IMR-90 (cell line): ENCODE results near the gene FOXK1. TPM values are rescaled to one million over a fixed set of nuclear protein-coding genes. Genes with fewer than 3 reads are reported as not detected.

Source experiments
- ATAC-seq: fragments of 200-7000 bp; cut with Tn5 transposase; 2 replicates; pipeline ENCODE4 v1.9.1; 2020; ENCODE audit warnings: low read depth, mild to moderate bottlenecking, moderate library complexity
- BruUV-seq: library from RNA; stranded (reverse); fragments of 400-500 nt; replicated peaks from 2 replicates; lab custom pipeline; 2021; lab: Mats Ljungman, UMichigan
- CTCF ChIA-PET: fragments of 300-600 bp; formaldehyde crosslinking; extraction: SDS; loops from one replicate; lab custom pipeline; 2021; ENCODE audit warnings: antibody characterized with exemption; lab: Yijun Ruan, JAX
- POLR2A ChIA-PET: fragments of 300-600 bp; sonication (Branson Sonifier 250); formaldehyde crosslinking; loops from one replicate; lab custom pipeline; 2022; ENCODE audit warnings: antibody characterized with exemption; ENCODE audit not compliant: unreplicated experiment; lab: Charles Lee
- DNase-seq: peaks from one replicate; pipeline ENCODE4 v3.0.0; 2013
- H2AFZ ChIP-seq: replicated peaks from 2 replicates; pipeline ENCODE3; 2013; ENCODE audit warnings: low read length, mild to moderate bottlenecking; ENCODE audit not compliant: poor library complexity
- H2AK5ac ChIP-seq: 2 replicates; pipeline ENCODE4 v1.6.1; 2013; ENCODE audit warnings: low read depth, low read length, inconsistent platforms
- H2AK9ac ChIP-seq: replicated peaks from 2 replicates; pipeline ENCODE3; 2013; ENCODE audit warnings: mild to moderate bottlenecking, low read depth, low read length, moderate library complexity; ENCODE audit not compliant: poor library complexity
- H2BK120ac ChIP-seq: 2 replicates; pipeline ENCODE4 v1.6.1; 2013; ENCODE audit warnings: low read depth, low read length, inconsistent platforms
- H2BK15ac ChIP-seq: 3 replicates; pipeline ENCODE4 v1.6.1; 2013; ENCODE audit warnings: low read depth, low read length, inconsistent platforms
- H2BK20ac ChIP-seq: 2 replicates; pipeline ENCODE4 v1.6.1; 2013; ENCODE audit warnings: low read depth, mild to moderate bottlenecking, inconsistent platforms, low read length, moderate library complexity
- H2BK5ac ChIP-seq: 2 replicates; pipeline ENCODE4 v1.6.1; 2013; ENCODE audit warnings: mild to moderate bottlenecking, low read depth, low read length, inconsistent platforms; ENCODE audit not compliant: poor library complexity, severe bottlenecking
- H3K14ac ChIP-seq: replicated peaks from 2 replicates; pipeline ENCODE4 v1.6.1; 2013; ENCODE audit warnings: low read depth, low read length, inconsistent platforms
- H3K18ac ChIP-seq: 2 replicates; pipeline ENCODE4 v1.6.1; 2013; ENCODE audit warnings: low read depth, low read length, control low read depth
- H3K23ac ChIP-seq: 2 replicates; pipeline ENCODE4 v1.6.1; 2013; ENCODE audit warnings: low read depth, low read length, inconsistent platforms
- H3K27ac ChIP-seq: 2 replicates; pipeline ENCODE4 v1.5.1; 2013; ENCODE audit warnings: mild to moderate bottlenecking, control low read depth, low read length; ENCODE audit not compliant: insufficient read depth
- H3K27me3 ChIP-seq: 2 replicates; pipeline ENCODE4 v1.6.1; 2013; ENCODE audit warnings: low read length; ENCODE audit not compliant: control insufficient read depth, insufficient read depth
- H3K36me3 ChIP-seq: 2 replicates; pipeline ENCODE4 v1.6.1; 2013; ENCODE audit warnings: low read length, mixed read lengths; ENCODE audit not compliant: control insufficient read depth, insufficient read depth
- H3K4ac ChIP-seq: 2 replicates; pipeline ENCODE4 v1.6.1; 2013; ENCODE audit warnings: low read depth, low read length, inconsistent platforms
- H3K4me1 ChIP-seq: 2 replicates; pipeline ENCODE4 v1.6.1; 2013; ENCODE audit warnings: low read length, mixed read lengths; ENCODE audit not compliant: control insufficient read depth, insufficient read depth
- H3K4me2 ChIP-seq: 2 replicates; pipeline ENCODE4 v1.6.1; 2013; ENCODE audit warnings: low read depth, mild to moderate bottlenecking, control low read depth, low read length, moderate library complexity
- H3K4me3 ChIP-seq: 2 replicates; pipeline ENCODE4 v1.5.1; 2013; ENCODE audit warnings: low read depth, mild to moderate bottlenecking, control low read depth, low read length, moderate library complexity; ENCODE audit not compliant: insufficient read depth
- H3K56ac ChIP-seq: 2 replicates; pipeline ENCODE4 v1.6.1; 2013; ENCODE audit warnings: low read length, inconsistent platforms; ENCODE audit not compliant: insufficient read depth; ENCODE audit errors: extremely low read depth
- H3K79me1 ChIP-seq, 2 experiments: 2 replicates each; pipeline ENCODE4 v1.6.1; 2013; ENCODE audit warnings: low read length in 2 of 2, inconsistent platforms in 1 of 2, low read depth in 1 of 2
- H3K9ac ChIP-seq: 2 replicates; pipeline ENCODE4 v1.6.1; 2013; ENCODE audit warnings: low read depth, low read length, control low read depth
- H3K9me1 ChIP-seq: 2 replicates; pipeline ENCODE4 v1.6.1; 2013; ENCODE audit warnings: low read length, inconsistent platforms; ENCODE audit not compliant: insufficient read depth
- H3K9me3 ChIP-seq: 2 replicates; pipeline ENCODE4 v1.6.1; 2013; ENCODE audit warnings: low read length; ENCODE audit not compliant: control insufficient read depth, insufficient read depth
- H4K20me1 ChIP-seq: 2 replicates; pipeline ENCODE4 v1.6.1; 2013; ENCODE audit warnings: low read length, inconsistent platforms; ENCODE audit not compliant: insufficient read depth
- H4K5ac ChIP-seq: 2 replicates; pipeline ENCODE4 v1.6.1; 2013; ENCODE audit warnings: mild to moderate bottlenecking, low read depth, low read length, control low read depth
- H4K8ac ChIP-seq, 2 experiments: 2 replicates each; pipeline ENCODE4 v1.6.1; 2013; ENCODE audit warnings: low read depth in 2 of 2, low read length in 2 of 2, control low read depth in 1 of 2, inconsistent platforms in 1 of 2
- H4K91ac ChIP-seq: 2 replicates; pipeline ENCODE4 v1.6.1; 2013; ENCODE audit warnings: low read depth, low read length, inconsistent platforms; ENCODE audit not compliant: insufficient read depth
- BHLHE40 ChIP-seq: fragments of 150-350 bp; IDR thresholded peaks from 2 replicates; pipeline ENCODE4 v1.6.1; 2016; ENCODE audit warnings: mild to moderate bottlenecking, low read depth, low read length
- CEBPB ChIP-seq: IDR thresholded peaks from 2 replicates; pipeline ENCODE4 v1.6.1; 2012; ENCODE audit warnings: low read depth, low read length, improper control_type of control experiment
- CHD1 ChIP-seq: IDR thresholded peaks from 2 replicates; pipeline ENCODE4 v1.6.1; 2012; ENCODE audit warnings: low read depth, low read length, improper control_type of control experiment
- CTCF ChIP-seq: conservative IDR thresholded peaks from 2 replicates; pipeline ENCODE4 v1.5.1; 2012; ENCODE audit warnings: mild to moderate bottlenecking, low read depth, low read length, improper control_type of control experiment
- ELK1 ChIP-seq: fragments of 150-350 bp; IDR thresholded peaks from 2 replicates; pipeline ENCODE4 v1.6.1; 2016; ENCODE audit warnings: low read depth, mild to moderate bottlenecking, low read length, moderate library complexity, borderline replicate concordance
- FOS ChIP-seq: fragments of 150-350 bp; IDR thresholded peaks from 2 replicates; pipeline ENCODE4 v1.6.1; 2016; ENCODE audit warnings: low read depth, low read length
- MAFK ChIP-seq: IDR thresholded peaks from 2 replicates; pipeline ENCODE4 v1.6.1; 2012; ENCODE audit warnings: low read depth, low read length, improper control_type of control experiment
- MAZ ChIP-seq: IDR thresholded peaks from 2 replicates; pipeline ENCODE4 v1.6.1; 2012; ENCODE audit warnings: low read depth, mild to moderate bottlenecking, low read length, improper control_type of control experiment, moderate library complexity, borderline replicate concordance
- MXI1 ChIP-seq: IDR thresholded peaks from 2 replicates; pipeline ENCODE4 v1.6.1; 2012; ENCODE audit warnings: low read depth, mild to moderate bottlenecking, low read length, moderate library complexity, borderline replicate concordance
- NFE2L2 ChIP-seq: fragments of 150-350 bp; IDR thresholded peaks from 2 replicates; pipeline ENCODE4 v1.6.1; 2016; ENCODE audit warnings: low read depth, mild to moderate bottlenecking, low read length
- POLR2A ChIP-seq: IDR thresholded peaks from 2 replicates; pipeline ENCODE4 v1.6.1; 2012; ENCODE audit warnings: mild to moderate bottlenecking, low read depth, low read length
- RAD21 ChIP-seq: IDR thresholded peaks from 2 replicates; pipeline ENCODE4 v1.6.1; 2012; ENCODE audit warnings: low read length, improper control_type of control experiment
- RCOR1 ChIP-seq: IDR thresholded peaks from 2 replicates; pipeline ENCODE4 v1.6.1; 2012; ENCODE audit warnings: mild to moderate bottlenecking, low read length, improper control_type of control experiment; ENCODE audit not compliant: insufficient replicate concordance
- RFX5 ChIP-seq: IDR thresholded peaks from 2 replicates; pipeline ENCODE4 v1.8.0; 2012; ENCODE audit warnings: low read depth, mild to moderate bottlenecking, low read length, moderate library complexity
- SMC3 ChIP-seq: fragments of 150-350 bp; IDR thresholded peaks from 2 replicates; pipeline ENCODE4 v1.6.1; 2016; ENCODE audit warnings: low read depth, mild to moderate bottlenecking, antibody characterized with exemption, low read length, moderate library complexity
- WGBS, 2 experiments: methylation state at CpG; one replicate each; pipeline versions ENCODE4 v1.1.5 to v1.1.7; 2013; ENCODE audit warnings: missing lambda C conversion rate in 2 of 2; ENCODE audit not compliant: insufficient read length in 1 of 2; ENCODE audit errors: extremely low coverage in 2 of 2; 5-methylcytosine and 5-hydroxymethylcytosine counted together
- dilution Hi-C: fragments of 300-500 bp; cut with HindIII; formaldehyde crosslinking; loops from one replicate; pipeline ENCODE4 v1.14.3; 2018; ENCODE audit warnings: low sequenced_read_pairs; ENCODE audit not compliant: unreplicated experiment
- in situ Hi-C: fragments of 300-500 bp; cut with MboI; formaldehyde crosslinking; loops from 3 replicates; pipeline ENCODE4 v1.14.3; 2019; ENCODE audit warnings: low sequenced_read_pairs, inconsistent platforms, mixed read lengths
- intact Hi-C: fragments of 100-400 bp; cut with micrococcal nuclease; formaldehyde crosslinking; loops from 2 replicates; pipeline ENCODE4 v1.10.0; 2022
- polyA plus RNA-seq, 3 experiments: library from polyadenylated mRNA; depleted of rRNA; stranded (reverse); fragments of >200 nt; gene quantifications; 2 replicates each; pipeline ENCODE4 v1.2.3, GENCODE V29; 2012; ENCODE audit warnings: low replicate concordance in 1 of 3
- total RNA-seq: library from RNA; depleted of rRNA; stranded (reverse); fragments of >200 nt; gene quantifications from 2 replicates; pipeline ENCODE4 v1.2.3, GENCODE V29; 2012

FOXK1 gene
- total and polyA plus RNA-seq, 2 of the 4 experiments (the other 2 are of a cell fraction), result 4.3 to 8.8 TPM

GRCh38 chr7:4794591-4795350, 112.7 kb downstream of the FOXK1 start:
- Histone ChIP-seq H3K18ac (no peak overlapping the region), H2BK20ac (no peak overlapping the region), H2AFZ (no peak overlapping the region), H3K9me3 (no peaks in the 10 kb centered on the region), H4K20me1 (no peaks in the 10 kb centered on the region), H3K4ac (no peak overlapping the region), H3K23ac (no peak overlapping the region), H3K4me3 (no peak overlapping the region), H3K4me1 (no peaks in the 10 kb centered on the region), H3K9ac (no peak overlapping the region), H3K27me3 (no peaks in the 10 kb centered on the region), H3K79me1 (no peaks in the 10 kb centered on the region), H2BK5ac (no peak overlapping the region), H4K8ac (no peak overlapping the region), H3K27ac (no peak overlapping the region), H3K9me1 (0 out of 2 replicates have a peak, but pooled peaks cover 3% of the 10 kb centered on the region), H3K36me3 (peaks cover 25% of the 10 kb centered on the region; the same call in 1 of the 2 replicates), H3K14ac (no peak overlapping the region), H2BK15ac (no peak overlapping the region), H2AK9ac (no peak overlapping the region), H3K4me2 (no peak overlapping the region), H2BK120ac (no peak overlapping the region), H3K56ac (no peak overlapping the region), H2AK5ac (no peak overlapping the region), H4K5ac (no peak overlapping the region), H4K91ac (no peak overlapping the region)
- in situ Hi-C loops, result loop anchor here (5.0 kb wide), 1 partner anchor 293 kb away; no protein-coding TSS in a partner anchor
- no TSS peak for BruUV-seq
- ChIA-PET CTCF (no interaction called here), POLR2A (no interaction called here)
- dilution Hi-C loops, result no loop called here
- intact Hi-C loops, result loop anchor here (5.0 kb wide), 1 partner anchor 398 kb away; the partner anchor contains the start of gene WIPI2
- ATAC-seq, result no peak
- WGBS, 2 experiments, result 92% methylated on average over 7 of the region's 24 CpGs; no CpG with 5 or more reads in 1 of the 2 experiments
- no peak for DNase-seq
- TF ChIP-seq SMC3 (no peak), RCOR1 (no peak), CEBPB (no peak), MXI1 (no peak), NFE2L2 (no peak), RAD21 (no peak), RFX5 (no peak), MAZ (no peak), CHD1 (no peak), FOS (no peak), BHLHE40 (no peak), POLR2A (no peak), CTCF (no peak), MAFK (no peak), ELK1 (no peak)
